Activated CD4-positive, CD25-positive, alpha-beta regulatory T cell treated with anti-CD3 and anti-CD28 coated beads, Interleukin-2, amount 50 U/mL, for 72 hours (primary cell): ENCODE results near the gene TGM1.
"Not testable (repeated sequence)": the region's sequence is repeated elsewhere in the genome, so short reads cannot be mapped to it uniquely, and the experiment has no call there.

Experiments used
- DNase-seq: peaks from one replicate; pipeline ENCODE4 v3.0.0; 2021

The TGM1 gene

DNA sequence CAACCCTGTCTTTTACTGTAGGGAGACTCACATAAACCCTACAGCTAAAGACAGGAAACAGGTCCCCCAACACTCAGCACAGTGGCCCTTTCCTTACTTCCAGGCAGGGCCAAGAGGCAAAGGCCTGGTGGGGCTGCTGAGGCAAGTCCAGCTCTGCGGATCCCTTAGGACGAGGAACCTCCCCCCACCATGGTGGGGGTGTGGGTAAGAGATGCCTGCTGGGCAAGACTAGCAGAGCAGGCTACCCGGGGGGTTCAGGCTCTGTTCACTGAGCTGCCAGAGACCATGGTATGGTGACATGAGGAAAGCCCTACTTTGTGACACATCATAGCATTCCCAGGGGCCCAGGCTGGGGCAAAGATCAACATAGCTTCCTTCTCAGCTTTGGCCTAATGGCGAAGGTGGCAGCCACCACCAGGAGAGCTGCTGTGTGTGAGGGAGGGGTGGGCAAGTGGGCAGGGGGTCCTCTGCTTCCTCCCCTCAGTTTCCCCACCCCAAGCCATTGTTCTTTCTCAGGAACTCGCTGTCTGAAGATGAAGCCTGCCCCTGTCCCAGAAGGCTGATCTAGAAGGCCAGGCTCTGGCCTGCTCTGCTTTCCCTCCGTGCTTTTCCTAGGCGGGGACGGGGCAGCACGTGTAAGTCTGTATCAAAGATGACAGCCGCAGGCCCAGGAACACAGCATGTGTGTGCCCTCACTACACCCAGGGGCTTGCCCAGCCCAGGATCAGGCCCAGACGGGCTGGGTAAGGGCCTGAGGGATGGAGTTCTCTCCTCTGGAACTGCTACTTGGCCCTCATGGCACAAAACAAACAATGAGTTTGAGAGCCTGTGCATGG lies 10.5 kb downstream of the TGM1 start:
- no peak for DNase-seq

DNA sequence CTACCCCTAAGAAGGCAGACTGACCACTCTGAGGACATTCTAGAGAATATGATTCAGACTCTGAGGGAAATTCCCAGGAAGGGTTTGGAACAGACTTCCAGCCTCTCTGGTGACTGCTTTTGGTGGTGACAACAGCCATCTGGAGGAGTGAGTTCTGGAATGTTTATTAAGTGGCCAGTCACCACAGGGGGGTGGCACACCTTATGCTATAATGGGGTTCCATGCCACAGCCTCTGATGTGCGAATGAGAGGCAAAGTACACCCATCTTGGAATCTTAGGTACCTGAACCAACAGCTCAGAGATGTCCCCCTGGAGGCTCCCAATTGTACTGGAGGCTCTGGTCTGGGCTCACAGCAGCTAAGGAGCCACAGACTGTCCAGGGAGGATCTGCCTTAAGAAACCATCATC lies 11.1 kb downstream of the TGM1 start:
- no peak for DNase-seq

GRCh38 chr14:24250354-24250753 lies 12.6 kb downstream of the TGM1 start:
- DNase-seq: no peak

DNA sequence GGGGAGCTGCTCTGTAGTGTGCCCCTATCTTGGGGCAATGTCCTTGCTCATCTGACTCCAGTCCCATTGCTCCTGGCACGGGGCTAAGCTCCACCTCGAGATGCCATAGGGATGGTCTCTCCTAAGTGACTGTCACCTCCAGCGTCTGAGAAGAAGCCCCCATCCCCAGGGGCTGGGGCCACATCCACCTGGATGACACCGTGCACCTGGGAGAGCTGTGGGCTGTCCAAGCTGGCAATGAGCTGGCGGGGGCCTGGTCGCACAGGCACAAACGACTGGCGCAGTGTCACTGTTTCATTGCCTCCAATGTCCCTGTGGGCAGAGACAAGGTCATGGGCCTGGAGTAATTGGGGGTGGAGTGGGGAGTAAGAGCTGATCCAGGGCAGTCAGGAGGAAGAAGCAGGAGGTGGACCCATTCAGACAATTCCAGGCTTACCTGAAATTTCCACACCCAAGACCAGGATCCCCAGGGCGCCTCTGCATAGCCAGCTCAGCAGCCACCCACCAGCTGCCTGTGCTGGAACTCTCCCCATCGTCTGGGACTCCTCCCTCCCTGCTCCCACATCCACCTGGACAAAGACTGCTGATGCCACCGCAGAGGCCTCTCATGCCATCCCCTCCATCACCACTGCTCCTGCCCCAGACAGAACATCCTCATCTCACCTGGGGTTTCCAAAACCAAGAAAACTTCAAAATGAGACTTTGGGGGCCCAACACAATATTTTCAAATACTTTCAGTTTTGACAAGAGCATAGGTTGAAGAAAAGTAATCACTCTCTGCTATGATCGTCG lies 13.6 kb downstream of the TGM1 start:
- DNase-seq: peak; percentile 20

DNA sequence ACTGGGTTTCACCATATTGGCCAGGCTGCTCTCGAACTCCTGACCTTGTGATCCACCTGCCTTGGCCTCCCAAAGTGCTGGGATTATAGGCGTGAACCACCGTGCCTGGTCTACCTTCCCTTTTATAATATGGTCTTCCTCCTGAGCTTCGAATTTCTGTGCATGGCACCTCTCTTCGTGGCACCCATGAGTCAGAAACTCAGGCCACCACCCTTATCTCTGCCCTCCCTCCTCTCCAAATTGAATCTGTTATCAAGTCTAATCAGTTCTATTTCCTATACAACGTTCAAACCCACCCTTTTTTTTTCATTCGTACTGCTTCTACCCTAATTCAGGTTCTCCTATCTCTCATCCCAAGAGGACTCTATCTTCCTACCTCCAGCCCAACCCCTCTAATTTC lies 15.6 kb downstream of the TGM1 start:
- DNase-seq: no peak

- DNase-seq: no peak
These were observed 16.2 kb downstream of the TGM1 start for GRCh38 chr14:24246765-24247212.

- not testable (repeated sequence) for DNase-seq
These were observed 17.6 kb downstream of the TGM1 start for GRCh38 chr14:24245350-24245749.

- no peak for DNase-seq
These were observed 19.6 kb downstream of the TGM1 start for GRCh38 chr14:24243336-24243836.

DNA sequence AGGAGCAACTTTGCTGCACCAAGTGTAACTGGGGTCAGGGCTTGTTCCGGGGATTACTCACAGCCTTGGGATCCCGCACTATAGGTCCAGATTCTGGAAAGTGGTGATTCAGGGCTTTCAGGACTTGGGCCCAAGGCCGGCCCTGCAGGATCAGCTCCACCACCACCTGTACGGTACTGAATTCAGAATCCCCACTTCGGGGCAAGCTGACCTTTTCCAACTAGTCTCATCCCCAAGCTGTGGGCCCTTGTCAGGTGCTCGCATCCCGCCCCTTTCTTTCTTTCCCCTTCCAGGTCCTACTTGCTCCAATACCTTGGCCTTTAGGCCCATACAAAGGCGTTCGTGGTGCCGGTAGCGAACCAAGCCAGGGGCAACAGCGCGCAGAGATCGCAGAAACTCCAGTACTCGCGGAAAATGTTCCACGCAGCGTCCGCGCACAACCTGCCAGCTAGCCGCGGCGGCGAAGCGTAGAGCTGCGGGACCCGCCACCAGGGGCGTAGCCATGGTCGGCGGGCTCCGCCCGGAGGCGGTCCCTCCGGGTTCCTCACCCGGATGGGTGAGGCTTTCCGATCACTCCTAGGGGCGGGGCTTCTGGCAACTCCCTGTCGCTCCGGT lies 21.0 kb downstream of the TGM1 start:
- DNase-seq: peak; percentile 94

GRCh38 chr14:24240110-24240918 lies 22.7 kb downstream of the TGM1 start:
- DNase-seq: no peak

- DNase-seq: no peak
These were observed 24.4 kb downstream of the TGM1 start for GRCh38 chr14:24238527-24239037.

DNA sequence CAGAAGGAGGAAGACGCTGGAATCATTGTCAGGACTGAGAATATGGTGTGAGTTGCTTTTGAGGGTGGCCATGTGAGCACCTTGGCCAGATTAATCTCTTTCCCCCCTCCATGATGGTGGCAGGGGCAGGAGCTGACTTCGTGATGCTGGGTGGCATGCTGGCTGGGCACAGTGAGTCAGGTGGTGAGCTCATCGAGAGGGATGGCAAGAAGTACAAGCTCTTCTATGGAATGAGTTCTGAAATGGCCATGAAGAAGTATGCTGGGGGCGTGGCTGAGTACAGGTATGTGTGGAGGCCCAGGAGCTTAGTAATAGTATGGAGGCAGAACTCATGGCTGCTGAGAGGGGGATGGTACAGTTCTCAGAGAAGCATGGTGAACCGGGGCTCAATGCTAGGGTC lies 24.9 kb downstream of the TGM1 start:
- no peak for DNase-seq

- DNase-seq: no peak
These were observed 25.5 kb downstream of the TGM1 start for GRCh38 chr14:24237463-24237955.

DNA sequence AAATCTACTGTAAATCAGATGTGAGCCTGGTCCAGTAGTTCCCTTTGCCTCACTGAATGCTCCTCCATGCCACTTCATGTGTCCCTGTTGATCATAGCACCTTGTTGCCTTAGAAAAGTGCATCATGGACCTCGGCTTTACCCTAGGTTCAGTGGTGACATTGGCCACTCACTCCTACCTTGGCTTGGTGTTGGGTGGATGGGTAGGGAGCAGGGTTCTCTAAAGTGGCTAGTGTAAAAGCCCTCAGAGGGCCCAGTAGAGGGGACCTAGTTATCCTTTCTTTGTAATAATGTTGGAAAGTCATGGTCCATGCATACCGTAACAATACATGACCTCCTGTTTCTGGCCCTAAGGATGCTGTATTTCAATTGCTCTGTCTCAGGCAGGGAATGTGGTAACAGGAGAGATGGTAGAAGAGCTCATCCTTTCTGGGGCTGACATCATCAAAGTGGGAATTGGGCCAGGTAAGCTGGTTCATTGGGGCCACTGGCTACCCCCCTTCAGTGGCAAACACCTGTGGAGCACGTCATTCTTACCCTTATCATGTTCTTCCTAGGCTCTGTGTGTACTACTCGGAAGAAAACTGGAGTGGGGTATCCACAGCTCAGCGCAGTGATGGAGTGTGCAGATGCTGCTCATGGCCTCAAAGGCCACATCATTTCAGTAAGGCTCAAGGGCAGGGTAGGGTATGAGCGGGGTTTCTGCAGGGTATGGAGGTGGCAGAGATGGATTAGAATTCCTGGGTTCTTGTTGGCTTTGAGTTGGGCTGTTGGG lies 26.1 kb downstream of the TGM1 start:
- DNase-seq: no peak

DNA sequence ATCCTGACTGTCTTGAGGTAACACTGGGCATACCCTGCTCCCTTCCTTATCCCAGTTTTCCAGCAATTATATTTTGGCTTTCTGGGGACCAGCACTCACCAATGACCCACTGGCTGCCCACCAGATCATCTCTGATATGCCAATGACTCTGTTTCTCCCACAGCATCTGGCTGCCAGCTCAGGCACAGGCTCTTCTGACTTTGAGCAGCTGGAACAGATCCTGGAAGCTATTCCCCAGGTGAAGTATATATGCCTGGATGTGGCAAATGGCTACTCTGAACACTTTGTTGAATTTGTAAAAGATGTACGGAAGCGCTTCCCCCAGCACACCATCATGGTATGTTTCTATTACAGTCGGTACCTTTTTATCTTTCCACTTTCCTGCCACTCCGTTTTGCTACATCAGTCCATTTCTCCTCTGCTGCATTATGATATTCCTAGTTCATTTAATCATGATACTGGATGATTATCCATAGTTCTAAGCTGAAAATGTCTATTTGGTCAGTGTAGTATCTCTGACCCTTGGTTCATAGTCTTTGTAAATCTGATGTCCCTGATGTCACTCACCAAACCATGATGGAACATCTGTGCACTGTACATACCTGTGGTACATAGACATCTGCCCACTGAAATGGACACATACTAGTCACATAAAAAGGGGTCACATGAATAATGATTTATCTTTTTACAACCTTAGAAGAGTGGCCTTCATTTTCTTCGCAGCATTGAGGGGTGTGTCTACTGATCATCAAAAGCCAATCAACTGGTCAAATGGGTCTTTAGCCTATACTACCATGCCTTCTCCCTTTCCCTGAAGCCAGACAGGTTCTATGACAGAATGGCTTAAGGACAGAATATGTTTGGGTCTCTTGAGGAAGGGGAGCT lies 26.9 kb downstream of the TGM1 start:
- no peak for DNase-seq

GRCh38 chr14:24234095-24235005 lies 28.6 kb downstream of the TGM1 start:
- no peak for DNase-seq

GRCh38 chr14:24233538-24233866 lies 29.5 kb downstream of the TGM1 start:
- no peak for DNase-seq

DNA sequence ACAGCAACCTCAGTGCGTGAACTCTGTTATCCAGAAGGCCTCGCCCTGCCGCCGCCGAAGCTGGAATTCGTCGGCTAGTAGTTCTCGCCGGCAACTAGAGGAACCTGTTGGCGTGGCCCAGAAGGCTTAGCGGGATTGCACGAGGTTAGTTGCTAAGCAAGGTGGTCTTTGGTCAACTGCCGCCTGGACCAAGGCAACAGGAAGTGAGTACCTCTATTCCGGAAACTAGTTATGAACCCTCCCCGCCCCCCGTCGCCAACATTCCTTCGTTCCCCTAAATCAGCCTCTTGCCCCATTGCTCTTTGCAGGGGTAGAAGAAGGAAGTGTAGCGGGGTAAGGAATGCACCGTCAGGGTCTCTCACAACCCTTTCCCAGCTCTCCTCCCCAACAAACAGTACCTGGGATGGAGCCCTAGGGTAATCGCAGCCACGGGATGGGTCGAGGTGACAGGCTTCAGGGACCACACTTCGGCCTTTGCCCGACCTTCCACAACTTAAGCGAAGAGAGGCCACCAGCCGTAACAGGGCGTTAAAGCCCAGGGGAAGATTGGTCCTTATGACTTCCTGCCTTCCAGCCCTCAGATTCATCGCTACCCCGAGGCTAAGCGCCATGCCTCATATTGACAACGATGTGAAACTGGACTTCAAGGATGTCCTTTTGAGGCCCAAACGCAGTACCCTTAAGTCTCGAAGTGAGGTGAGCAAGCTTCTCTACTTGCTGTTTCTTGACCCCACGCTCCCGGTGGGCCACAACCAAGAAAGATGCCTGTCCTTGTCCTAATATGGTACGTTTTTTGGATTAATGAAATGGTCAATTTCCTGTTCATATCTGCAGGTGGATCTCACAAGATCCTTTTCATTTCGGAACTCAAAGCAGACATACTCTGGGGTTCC lies 30.1 kb downstream of the TGM1 start, which contains the start of gene GMPR2:
TSS of gene GMPR2 (plus strand) at position 285 of the 893 bp plus-strand sequence. CDS start at position 610, 325 bp downstream.
- no peak for DNase-seq
